NCI-H1930 (cell line): ENCODE results near the gene PCGF3.
"Not testable (repeated sequence)": the region's sequence is repeated elsewhere in the genome, so short reads cannot be mapped to it uniquely, and the experiment has no call there.

Experiments
- DNase-seq, 2 experiments: peaks; one replicate each; lab custom pipeline; 2025; lab: John Stamatoyannopoulos, UW

The PCGF3 gene

DNA sequence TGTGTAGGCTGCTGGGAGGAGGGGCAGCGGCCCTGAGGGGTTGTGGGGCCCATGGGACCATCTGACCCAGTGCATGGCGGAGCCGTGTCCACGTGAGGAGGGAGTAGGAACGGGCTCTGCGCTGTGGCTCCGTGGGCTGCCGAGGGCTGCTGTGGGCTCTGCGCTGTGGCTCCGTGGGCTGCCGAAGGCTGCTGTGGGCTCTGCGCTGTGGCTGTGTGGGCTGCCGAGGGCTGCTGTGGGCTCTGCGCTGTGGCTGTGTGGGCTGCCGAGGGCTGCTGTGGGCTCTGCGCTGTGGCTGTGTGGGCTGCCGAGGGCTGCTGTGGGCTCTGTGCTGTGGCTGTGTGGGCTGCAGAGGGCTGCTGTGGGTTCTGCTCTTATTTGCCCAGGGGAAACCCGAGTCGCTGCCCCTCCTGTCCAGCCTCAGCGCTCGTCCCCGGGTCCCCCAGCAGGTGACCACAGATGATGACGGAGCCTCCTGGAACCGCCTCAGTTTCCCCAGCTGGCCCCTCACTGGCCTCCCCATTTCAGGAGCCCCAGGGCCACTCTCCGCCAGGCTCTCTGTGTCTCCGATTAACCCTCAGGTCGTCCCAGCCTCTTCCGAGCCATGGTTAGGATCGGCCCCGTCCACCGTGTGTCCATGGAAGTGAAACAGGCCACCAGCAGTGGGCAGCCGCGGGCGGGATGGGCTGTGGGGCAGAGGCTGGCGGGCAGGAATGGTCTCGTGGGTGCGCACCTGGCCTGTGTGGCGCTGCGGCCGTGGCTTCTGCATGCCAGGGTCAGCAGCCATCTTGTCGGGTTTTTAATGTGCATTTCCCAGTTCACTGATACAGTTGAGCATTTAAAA is 20.0 kb downstream of the PCGF3 start:
- no peak for DNase-seq

DNA sequence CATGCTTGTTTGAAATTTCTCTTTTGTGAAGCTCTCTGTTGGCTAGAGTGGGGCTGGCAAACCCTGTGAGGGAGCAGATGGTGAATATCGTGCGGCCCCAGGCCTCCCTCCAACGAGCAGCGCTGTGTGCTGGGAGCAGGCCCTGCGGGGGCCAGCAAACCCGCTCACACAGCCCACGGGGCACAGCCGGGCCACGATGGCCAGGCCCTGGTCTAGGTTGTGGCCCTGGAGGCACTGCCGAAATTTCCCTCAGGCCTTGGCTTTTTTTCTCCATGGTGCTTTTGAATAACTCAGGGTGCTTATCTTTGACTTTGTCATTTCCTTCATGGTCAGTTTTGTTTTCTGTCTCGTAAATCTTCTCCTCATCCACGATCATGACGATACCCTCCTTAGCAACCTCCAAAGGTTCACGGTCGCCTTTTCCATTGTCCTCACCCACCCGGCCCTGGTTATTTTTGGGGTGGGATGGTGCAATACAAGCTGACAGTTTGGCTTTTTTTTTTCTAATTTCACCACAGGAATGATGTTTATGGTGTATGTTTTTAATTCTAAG is 20.7 kb downstream of the PCGF3 start:
- DNase-seq, result no peak

DNA sequence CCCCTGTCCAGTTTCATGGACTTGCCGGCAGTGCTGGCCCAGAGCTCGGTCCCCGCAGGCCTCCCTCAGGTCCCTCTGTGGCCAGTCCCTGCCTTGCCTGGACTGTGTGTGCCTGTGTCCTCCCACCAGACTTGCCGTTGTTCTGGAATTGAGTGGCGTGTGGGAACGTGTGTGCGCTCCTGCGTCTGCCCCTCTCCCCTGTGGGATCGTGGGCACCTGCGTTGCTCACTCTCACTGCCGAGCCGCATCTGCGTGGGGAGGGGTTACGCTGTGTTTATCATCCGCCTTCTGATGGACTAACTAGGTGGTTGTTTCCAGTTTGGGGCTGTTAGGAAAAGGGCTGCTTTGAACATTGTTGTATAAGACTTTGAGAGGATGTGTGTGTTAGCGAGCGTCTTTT is 21.2 kb downstream of the PCGF3 start:
- no peak for DNase-seq

DNA sequence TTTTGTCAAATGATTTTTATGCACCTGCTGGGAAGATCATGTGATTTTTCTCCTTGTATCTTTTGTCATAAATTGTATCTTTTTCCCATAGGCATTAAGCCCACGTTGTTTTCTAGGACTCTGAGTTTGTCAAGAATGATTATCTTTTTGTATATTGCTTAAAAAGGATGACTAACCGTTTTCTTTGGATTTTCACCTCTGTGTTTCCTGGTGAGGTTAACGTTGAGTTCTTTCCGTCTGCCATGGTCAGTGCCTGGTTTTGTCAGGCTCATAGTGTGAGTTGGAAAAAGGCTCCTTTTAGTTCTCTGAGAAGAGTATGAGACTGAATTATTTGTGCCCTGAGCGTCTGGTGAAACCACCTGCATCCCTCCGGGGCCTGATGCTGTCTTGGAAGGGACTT is 21.9 kb downstream of the PCGF3 start:
- DNase-seq, result no peak

DNA sequence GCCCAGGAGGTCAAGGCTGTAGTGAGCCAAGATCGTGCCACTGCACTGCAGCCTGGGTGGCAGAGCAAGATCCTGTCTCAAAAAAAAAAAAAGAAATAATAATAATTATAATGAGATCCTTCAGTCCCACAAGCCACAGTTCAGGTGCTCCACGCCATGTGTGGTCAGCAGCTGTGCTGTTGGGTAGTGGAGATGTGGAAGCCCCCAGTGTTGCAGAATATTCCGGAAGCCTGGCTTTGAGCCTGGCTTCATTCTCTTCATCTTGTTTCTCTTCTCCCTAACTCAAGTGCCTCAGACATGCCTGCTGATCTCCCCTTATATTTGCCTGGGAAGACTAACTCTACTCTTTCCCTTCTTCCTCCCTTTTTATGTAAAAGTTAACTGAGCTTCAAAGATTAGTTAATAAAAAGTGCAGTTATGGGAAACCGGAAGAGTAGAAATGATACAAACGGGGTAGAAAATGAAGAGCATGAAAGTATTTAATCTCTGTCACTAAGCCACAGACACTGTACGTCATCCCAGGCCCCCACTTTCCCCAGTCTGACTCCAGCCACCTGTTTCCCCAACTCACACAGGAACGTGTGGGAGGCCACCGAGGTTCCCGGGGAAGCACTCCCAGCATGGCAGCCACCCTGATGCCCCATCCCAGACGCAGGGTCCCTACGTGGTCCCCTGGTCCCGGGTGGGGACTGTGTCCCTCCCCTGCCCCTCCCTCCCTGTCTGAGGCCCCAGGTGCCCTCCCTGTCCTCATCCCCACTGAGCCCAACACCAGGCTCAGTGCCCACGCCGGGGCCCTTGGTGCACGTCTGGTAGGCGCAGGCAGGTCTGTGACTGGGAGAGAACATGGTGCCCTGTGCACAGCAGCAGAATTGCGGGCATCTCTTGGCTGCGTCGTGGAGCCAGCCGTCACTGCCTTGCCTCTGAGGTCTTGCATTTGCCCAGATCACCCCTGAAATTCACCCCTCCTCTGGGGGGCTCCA is 24.0 kb downstream of the PCGF3 start:
- no peak for DNase-seq

DNA sequence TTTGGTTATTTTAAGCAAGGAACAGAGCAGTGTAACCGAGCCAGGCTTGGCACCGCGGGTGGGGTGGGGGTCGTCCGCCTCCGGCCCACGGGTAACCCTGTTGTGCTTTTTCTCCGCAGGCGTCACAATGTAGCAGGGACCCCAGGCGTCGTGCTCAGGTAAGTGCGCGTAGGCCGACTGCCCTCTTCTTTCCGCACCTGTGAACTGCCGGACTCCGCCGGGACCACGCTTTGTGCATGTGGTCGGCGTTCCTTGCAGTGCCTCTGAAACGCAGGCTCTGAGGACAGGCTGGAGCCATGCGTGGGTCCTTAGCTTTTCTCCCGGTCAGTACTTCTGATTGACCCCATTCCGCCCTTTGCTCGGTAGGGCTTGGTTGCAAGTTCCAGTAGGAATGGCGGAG is 24.9 kb downstream of the PCGF3 start:
- no peak for DNase-seq

DNA sequence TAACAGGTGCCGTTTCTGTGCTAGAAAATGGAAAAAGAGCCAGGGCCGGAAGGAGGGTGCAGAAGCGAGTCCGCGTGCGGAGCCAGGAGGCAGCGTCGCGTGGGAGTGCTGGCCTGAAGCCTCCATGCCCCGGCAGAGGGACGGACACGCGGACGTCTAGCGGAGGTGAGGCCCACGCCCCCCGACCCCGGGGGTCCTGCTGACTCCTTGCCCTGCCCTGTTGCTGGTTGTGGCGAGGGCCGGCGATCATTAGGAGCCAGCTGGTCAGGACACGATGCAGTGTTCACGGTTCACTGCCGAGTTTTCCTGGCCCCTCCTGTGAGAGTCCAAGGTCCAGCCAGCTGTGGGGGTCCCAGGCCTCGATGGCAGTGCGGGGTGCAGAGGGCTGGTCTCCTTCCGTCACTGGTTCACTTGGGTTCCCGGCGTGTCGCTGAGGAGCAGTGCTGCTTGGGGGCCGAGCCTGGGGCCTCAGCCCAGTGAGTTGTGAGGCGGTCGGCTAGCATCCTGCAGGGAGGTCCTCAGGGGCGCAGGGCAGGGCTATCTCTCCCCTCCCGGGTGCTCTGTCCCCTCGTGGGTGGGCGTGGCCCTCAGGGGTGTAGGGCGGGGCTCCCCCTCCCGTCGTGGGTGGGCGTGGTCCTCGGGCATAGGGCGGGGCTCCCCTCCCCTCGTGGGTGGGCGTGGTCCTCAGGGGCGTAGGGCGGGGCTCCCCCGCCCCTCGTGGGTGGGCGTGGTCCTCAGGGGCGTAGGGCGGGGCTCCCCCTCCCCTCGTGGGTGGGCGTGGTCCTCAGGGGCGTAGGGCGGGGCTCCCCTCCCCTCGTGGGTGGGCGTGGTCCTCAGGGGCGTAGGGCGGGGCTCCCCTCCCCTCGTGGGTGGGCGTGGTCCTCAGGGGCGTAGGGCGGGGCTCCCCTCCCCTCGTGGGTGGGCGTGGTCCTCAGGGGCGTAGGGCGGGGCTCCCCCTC is 25.6 kb downstream of the PCGF3 start:
- not testable (repeated sequence) for DNase-seq

DNA sequence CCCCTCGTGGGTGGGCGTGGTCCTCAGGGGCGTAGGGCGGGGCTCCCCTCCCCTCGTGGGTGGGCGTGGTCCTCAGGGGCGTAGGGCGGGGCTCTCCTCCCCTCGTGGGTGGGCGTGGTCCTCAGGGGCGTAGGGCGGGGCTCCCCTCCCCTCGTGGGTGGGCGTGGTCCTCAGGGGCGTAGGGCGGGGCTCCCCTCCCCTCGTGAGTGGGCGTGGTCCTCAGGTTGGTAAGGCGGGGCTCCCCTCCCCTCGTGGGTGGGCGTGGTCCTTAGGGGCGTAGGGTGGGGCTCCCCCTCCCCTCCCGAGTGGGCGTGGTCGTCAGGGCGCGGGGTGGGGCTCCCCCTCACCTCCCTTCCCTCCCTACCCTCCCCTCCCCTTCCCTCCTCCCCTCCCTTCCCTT is 26.3 kb downstream of the PCGF3 start:
- not testable (repeated sequence) for DNase-seq

DNA sequence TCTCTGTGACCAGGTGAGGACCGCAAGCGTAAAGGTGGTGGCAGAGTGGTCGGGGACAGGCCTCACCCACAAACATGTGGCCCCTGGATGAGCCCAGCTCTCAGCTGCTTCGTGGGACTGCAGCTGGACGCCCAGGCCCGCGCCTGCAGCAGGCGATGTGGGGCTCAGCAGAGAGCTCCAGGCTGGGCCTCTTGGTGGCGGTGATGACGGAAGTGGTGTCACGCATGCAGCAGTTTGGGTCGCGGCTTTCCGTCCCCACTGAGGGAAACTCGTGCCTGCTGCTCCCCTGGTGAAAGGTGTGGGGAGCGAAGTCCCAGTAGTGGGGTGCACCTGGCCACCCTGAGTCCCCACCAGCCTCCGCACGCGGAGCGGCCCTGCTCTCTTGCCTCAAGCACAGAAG is 26.9 kb downstream of the PCGF3 start:
- DNase-seq, result no peak

DNA sequence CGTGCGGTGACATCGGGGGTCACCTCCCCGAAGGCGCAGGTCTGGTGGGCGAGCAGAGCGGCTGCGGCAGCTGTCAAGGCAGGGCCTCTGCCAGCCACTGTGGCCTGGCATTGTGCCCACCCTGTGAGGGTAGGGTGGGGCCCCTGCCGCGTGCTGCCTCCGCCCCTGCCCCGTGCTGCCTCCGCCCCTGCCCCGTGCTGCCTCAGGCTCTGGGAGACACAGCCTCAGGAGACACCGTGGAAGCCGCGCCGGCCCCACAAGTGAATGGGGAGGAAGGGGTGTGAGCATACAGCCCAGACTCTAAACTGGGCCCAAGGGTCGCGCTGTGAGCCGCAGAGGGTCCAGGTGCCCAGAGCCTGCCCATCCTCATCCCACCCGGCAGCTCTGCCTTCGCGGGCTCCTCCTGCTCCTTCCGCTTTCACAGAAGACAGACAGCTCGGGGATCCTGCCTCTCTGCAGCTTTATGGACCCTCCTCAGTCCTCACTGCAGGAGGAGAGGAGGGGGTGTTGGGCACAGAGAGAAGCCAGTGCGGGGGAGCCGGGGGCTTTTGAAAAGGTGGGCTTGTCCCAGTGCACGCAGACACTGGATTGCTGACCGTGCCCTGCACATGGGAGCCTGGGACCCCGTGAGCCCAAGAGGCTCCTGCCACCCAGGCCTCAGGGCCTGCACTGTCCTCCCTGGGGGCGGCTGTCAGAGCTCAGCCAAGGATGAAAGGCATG is 27.4 kb downstream of the PCGF3 start:
- DNase-seq, result no peak

DNA sequence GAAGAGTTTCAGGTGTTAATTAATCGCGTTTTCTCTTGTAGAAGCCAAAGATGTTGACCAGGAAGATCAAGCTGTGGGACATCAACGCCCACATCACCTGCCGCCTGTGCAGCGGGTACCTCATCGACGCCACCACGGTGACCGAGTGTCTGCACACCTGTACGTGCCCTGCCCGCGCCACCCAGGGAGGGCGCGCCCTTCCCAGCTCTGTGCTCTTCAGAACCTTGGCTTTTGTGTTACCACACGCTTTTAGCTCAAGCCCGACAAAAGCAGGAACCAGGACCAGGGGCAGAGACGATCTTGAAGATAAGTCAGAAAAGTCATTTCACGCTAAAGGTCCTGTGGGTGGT is 28.0 kb downstream of the PCGF3 start:
- no peak for DNase-seq

DNA sequence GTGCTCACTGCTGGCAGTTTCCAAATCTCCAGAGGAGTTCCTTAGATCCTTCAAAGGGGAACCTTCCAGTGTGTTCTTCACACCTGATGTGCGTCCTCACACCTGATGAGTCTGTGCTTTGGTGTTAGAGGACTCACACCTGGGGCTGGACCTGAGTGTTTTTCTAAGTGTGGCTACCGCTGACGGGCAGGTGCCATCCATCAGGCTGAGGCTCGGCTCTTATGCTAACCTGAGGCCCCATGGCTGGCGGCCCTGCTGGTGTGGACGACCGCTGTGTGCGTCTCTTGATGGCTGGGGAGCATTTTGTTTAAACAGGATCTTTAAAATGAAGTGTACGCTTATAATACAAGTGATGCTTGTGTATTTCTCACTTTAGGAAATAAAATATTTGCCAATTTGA is 28.4 kb downstream of the PCGF3 start:
- no peak for DNase-seq

DNA sequence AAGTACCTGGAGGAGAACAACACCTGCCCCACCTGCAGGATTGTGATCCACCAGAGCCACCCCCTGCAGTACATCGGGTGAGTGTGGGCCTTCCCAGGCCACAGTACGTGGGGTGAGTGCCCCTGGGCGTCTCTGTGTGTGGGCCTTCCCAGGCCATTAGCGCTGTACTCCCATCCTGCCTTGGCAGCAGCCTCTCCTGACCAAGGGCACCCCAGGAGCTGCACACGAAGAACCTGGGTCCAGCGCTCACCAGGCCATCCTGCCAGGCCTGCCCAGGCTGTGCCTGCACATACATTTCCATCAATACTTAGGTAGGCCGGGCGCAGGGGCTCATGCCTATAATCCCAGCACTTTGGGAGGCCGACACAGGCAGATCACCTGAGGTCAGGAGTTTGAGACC is 29.3 kb downstream of the PCGF3 start:
- no peak for DNase-seq

DNA sequence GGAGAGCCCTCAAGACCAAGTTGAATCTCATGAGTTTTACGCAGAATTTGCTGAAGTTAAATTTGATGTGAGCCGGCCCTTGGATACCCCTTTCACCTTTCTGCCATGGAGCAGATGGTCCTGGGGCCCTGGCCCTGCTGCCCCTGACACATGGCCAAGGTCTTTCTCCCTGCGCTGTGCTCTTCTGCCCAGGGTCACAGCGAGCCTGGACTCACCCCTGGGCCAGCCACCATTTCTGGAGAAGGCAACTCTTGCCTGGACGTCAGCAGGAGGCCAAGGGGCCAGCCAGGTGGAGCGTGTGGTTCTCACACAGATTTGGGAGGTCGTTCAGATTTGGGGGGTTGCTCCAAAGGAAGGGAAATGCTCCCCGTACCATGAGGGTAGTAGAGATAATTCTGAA is 30.0 kb downstream of the PCGF3 start:
- no peak for DNase-seq

DNA sequence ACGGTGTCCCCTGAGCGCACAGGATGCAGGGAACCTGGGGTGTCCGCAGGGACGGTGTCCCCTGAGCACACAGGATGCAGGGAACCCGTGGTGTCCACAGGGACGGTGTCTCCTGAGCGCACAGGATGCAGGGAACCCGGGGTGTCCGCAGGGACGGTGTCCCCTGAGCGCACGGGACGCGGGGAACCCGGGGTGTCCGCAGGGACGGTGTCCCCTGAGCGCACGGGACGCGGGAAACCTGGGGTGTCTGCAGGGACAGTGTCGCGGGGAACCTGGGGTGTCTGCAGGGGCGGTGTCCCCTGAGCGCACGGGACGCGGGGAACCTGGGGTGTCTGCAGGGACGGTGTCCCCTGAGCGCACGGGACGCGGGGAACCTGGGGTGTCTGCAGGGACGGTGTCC is 30.9 kb downstream of the PCGF3 start:
- DNase-seq, result not testable (repeated sequence)

DNA sequence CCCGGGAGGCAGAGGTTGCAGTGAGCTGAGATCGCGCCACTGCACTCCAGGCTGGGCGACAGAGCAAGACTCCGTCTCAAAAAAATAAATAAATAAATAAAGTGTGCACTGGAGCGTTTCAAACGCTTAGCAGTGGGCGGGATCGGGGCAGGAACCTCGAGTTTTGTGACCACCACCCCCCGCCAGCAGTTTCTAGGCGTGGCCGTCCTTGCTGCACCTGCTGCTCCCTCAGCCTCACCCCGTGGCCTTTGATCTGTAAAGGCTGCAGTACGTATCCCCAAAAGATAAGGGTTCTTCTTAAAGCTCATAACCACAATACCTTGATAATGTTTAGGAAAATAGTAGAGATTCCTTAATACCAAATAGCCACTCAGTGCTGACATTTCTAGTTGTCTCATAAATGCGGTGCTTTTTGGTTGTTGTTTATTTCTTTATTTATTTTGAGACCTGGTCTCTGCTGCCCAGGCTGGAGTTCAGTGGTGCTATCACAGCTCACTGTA is 33.2 kb downstream of the PCGF3 start:
- no peak for DNase-seq

DNA sequence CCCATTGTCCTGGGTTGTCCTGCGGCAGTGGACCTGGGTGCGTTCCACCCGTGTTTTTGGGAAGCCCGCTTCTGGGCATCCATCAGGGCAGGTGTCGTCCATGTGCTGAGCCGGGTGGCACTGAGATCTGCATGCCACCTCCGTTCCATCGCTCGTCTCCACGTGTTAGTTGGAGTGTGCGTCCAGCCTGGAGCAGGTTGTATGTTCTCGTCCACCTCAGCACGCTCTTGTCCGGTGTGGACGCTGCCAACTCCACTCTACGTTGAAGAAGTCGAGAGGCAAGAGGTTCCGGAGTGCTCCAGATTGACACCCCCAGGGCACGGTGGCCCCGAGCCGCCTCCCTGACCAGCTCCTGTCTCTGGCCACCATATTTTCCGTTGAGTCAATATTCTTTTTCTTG is 33.9 kb downstream of the PCGF3 start:
- no peak for DNase-seq

DNA sequence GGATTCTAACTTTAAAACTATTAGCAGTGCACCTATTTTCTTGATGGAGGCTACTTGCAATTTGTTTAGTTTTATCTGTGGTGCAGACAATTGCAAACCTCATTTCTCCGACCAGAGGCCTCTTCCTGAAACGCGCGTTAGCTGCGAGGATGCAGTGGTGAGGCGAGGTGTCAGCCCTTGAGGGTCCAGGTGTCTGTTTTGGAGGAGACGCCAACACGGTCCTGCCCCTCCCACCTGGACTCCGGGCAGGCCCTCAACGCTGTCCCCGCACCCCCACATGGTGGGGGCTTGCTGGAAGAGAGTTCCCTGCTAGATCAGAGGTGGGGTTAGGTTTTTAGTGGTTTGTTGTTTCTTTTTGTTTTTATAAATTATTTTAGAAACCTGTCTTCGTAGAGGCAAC is 34.4 kb downstream of the PCGF3 start:
- DNase-seq, result no peak

DNA sequence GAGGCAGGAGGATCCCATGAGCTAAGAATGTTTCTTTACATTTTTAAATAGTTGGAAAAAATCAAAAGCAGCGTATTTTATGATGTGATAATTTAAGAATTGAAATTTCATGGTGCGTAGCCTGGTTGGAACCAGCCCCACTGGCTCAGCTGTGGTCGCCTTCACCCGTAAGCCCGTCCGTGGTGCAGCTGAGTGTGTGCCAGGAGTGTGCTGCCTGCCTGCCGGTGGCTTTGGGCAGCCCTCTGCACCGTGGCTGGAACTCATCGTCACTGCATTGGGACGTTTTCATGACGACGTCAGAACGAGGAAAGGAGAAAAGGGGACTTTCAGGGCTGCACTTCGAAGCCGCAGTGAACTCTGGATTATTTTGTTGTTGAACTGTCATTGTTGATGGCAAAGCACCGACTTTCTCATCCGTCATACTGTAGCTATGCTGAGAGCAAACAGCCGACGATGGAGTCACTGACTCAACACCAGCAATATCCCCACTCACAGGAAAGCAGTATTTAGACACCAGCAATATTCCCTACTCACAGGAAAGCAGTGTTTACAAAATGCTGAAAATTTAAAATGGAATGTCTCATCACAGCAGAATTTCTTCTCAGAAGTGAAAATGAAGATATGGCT is 35.1 kb downstream of the PCGF3 start:
- no peak for DNase-seq

DNA sequence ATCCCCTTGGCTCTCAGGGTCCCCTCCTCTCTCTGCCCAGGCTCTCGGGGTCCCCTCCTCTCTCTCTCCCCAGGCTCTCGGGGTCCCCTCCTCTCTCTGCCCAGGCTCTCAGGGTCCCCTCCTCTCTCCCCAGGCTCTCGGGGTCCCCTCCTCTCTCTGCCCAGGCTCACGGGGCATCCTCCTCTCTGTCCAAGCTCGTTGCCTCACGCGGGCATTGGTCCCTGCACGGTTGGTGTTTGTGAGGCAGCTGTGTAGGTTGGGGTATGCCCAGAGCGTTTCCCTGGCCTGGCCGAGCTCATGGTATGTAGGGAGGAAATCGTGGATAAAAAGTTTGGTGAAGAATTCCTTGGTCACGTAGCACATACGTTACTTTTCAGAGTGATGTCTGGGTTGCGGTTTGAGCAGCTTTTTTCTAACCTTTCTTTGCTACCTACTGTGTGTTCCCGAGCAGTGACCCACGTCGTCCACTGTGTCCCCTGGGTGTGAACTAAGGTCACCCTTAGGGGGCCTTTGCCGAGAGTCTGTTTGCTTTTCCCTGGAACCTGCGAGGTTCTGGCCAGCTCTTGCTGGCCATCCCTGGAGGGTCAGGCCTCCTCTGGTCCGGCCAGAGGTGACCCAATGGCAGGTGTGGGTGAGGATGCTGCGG is 36.6 kb downstream of the PCGF3 start:
- DNase-seq, result no peak
